Cardiac muscle cell (in vitro differentiated cells and primary cell): Measurements from ENCODE around the gene HINFP. TPM values are rescaled to one million over a fixed set of nuclear protein-coding genes. Genes with fewer than 3 reads are reported as not detected.

Experiments
- DNase-seq, 2 donors: peaks; one replicate each; pipeline versions ENCODE4 v3.0.0 to v3.0.0-alpha.2; 2010 to 2017; ENCODE audit warnings: low read depth in 1 of 2, low spot score in 1 of 2
- H3K27ac ChIP-seq: fragments of 200-600 bp; sonication (generic); 2 replicates; pipeline ENCODE4 v1.5.1; 2016
- H3K27me3 ChIP-seq: fragments of 200-600 bp; sonication (generic); 2 replicates; pipeline ENCODE4 v1.6.0; 2016; ENCODE audit warnings: control low read depth
- H3K36me3 ChIP-seq: fragments of 200-600 bp; sonication (generic); 2 replicates; pipeline ENCODE4 v1.5.1; 2016; ENCODE audit warnings: control low read depth
- H3K4me1 ChIP-seq: fragments of 200-600 bp; sonication (generic); 2 replicates; pipeline ENCODE4 v1.8.1; 2017; ENCODE audit warnings: low read depth, mild to moderate bottlenecking, mixed run types
- H3K4me3 ChIP-seq: fragments of 200-600 bp; sonication (generic); 2 replicates; pipeline ENCODE4 v1.5.1; 2016; ENCODE audit warnings: mild to moderate bottlenecking
- H3K9me3 ChIP-seq: fragments of 200-600 bp; sonication (generic); 2 replicates; pipeline ENCODE4 v1.5.1; 2017; ENCODE audit warnings: low read depth, mild to moderate bottlenecking, control low read depth
- polyA plus RNA-seq: library from polyadenylated mRNA; unstranded; fragments of >200 nt; fragmentation: Nextera tagmentation; extraction: Ambion mirVana; gene quantifications from 2 replicates; pipeline ENCODE4 v1.2.1, GENCODE V29; 2016
- total RNA-seq: library from RNA; depleted of rRNA; stranded (reverse); fragments of >200 nt; gene quantifications from 2 replicates; pipeline ENCODE4 v1.2.3, GENCODE V29; 2016
- TF ChIP-seq, protein P1 (sequence below): IDR thresholded peaks from 2 replicates; pipeline ENCODE4 v1.5.1; 2012; ENCODE audit warnings: low read depth, mild to moderate bottlenecking, low read length

Gene HINFP
- total and polyA plus RNA-seq, 2 experiments from 2014 or later, result 28.2 to 33.2 TPM

- Histone ChIP-seq H3K4me3 (peak overlapping the region; percentile 23), H3K36me3 (peaks cover 2% of the 10 kb centered on the region), H3K27ac (peak overlapping the region; percentile 29), H3K27me3 (no peaks in the 10 kb centered on the region), H3K9me3 (no peaks in the 10 kb centered on the region), H3K4me1 (peaks cover 10% of the 10 kb centered on the region)
- TF ChIP-seq, protein P1, sequence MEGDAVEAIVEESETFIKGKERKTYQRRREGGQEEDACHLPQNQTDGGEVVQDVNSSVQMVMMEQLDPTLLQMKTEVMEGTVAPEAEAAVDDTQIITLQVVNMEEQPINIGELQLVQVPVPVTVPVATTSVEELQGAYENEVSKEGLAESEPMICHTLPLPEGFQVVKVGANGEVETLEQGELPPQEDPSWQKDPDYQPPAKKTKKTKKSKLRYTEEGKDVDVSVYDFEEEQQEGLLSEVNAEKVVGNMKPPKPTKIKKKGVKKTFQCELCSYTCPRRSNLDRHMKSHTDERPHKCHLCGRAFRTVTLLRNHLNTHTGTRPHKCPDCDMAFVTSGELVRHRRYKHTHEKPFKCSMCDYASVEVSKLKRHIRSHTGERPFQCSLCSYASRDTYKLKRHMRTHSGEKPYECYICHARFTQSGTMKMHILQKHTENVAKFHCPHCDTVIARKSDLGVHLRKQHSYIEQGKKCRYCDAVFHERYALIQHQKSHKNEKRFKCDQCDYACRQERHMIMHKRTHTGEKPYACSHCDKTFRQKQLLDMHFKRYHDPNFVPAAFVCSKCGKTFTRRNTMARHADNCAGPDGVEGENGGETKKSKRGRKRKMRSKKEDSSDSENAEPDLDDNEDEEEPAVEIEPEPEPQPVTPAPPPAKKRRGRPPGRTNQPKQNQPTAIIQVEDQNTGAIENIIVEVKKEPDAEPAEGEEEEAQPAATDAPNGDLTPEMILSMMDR, result no peak
- DNase-seq, result peak; percentile 13 to 54
These were observed 757 bp upstream of the HINFP start for GRCh38 chr11:119120639-119121007.

- no peaks in the 10 kb centered on the region for H3K9me3 ChIP-seq
- H3K27ac ChIP-seq, result peak overlapping the region; percentile 76
- peaks cover 10% of the 10 kb centered on the region for H3K4me1 ChIP-seq
- TF ChIP-seq, protein P1, result no peak
- H3K4me3 ChIP-seq, result peak overlapping the region; percentile 69
- peaks cover 2% of the 10 kb centered on the region for H3K36me3 ChIP-seq
- no peak for DNase-seq
- no peaks in the 10 kb centered on the region for H3K27me3 ChIP-seq
These were observed 388 bp downstream of the HINFP start for GRCh38 chr11:119121811-119122124.

GRCh38 chr11:119125821-119126220, 4.4 kb downstream of the HINFP start:
- no peak overlapping the region for H3K27ac ChIP-seq
- TF ChIP-seq, protein P1, result no peak
- DNase-seq, result no peak
- peaks cover 4% of the 10 kb centered on the region for H3K4me1 ChIP-seq
- H3K27me3 ChIP-seq, result no peaks in the 10 kb centered on the region
- no peak overlapping the region for H3K4me3 ChIP-seq
- H3K9me3 ChIP-seq, result no peaks in the 10 kb centered on the region
- H3K36me3 ChIP-seq, result peaks cover 9% of the 10 kb centered on the region

DNA sequence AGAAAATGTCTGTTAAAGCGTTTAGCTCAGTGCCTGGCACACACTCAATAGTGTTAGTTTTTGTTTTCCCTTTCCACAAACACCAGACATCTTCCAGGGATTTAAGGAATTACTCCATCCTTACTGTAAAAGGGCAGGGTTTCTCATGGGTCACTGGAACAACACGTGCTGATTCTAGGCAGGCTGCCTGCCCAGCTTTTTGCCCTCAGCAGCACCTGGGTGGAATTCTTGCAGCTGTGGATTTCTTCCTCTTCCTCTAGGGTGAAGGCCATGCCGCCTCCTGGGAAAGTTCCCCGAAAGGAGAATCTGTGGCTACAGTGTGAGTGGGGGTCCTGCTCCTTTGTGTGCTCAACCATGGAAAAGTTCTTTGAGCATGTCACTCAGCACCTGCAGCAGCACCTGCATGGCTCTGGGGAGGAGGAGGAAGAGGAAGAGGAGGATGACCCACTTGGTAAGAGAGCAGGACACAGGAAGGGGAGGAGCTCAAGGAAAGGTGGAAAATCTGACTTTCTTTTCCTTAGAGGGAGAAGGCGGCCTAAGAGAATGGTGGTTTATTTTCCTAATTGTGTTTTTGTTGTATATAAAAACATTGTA, 5.4 kb downstream of the HINFP start:
- Histone ChIP-seq H3K9me3 (no peaks in the 10 kb centered on the region), H3K4me3 (no peak overlapping the region), H3K27me3 (no peaks in the 10 kb centered on the region), H3K36me3 (peaks cover 18% of the 10 kb centered on the region), H3K27ac (peak overlapping the region; percentile 55), H3K4me1 (peaks cover 3% of the 10 kb centered on the region)
- TF ChIP-seq, protein P1, result no peak
- DNase-seq, result no peak

- Histone ChIP-seq H3K4me1 (no peaks in the 10 kb centered on the region), H3K27ac (no peak overlapping the region), H3K27me3 (no peaks in the 10 kb centered on the region), H3K9me3 (no peaks in the 10 kb centered on the region), H3K36me3 (peaks cover 38% of the 10 kb centered on the region), H3K4me3 (no peak overlapping the region)
- peak in 1 of 2 donors; percentile 81 for DNase-seq
- TF ChIP-seq, protein P1, result no peak
These were observed 9.3 kb downstream of the HINFP start for GRCh38 chr11:119130662-119131061.
